ENCODE measurements around the gene PTGER2.

The PTGER2 gene

GRCh38 chr14:52283099-52283498, 31.0 kb upstream of the PTGER2 start:
- no peak for DNase-seq (ENCODE audit: low spot score)
- TF ChIP-seq CTCF (IDR thresholded peaks at IDR 0.05; ENCODE audit: extremely low read depth, missing control alignments), result no peak

- DNase-seq (ENCODE audit: low spot score), result no peak
- no peak for TF ChIP-seq CTCF (IDR thresholded peaks at IDR 0.05; ENCODE audit: extremely low read depth, missing control alignments)
Observed at GRCh38 chr14:52286661-52287649, 27.2 kb upstream of the PTGER2 start.

GRCh38 chr14:52296378-52296777, 17.7 kb upstream of the PTGER2 start:
- no peak for DNase-seq (ENCODE audit: low spot score)
- no peak for TF ChIP-seq CTCF (IDR thresholded peaks at IDR 0.05; ENCODE audit: extremely low read depth, missing control alignments)

- no peak for DNase-seq (ENCODE audit: low spot score)
- TF ChIP-seq CTCF (IDR thresholded peaks at IDR 0.05; ENCODE audit: extremely low read depth, missing control alignments), result no peak
Observed at GRCh38 chr14:52298795-52299194, 15.3 kb upstream of the PTGER2 start.

- peak; percentile 61 for DNase-seq (ENCODE audit: low spot score)
- peak; percentile 49 for TF ChIP-seq CTCF (IDR thresholded peaks at IDR 0.05; ENCODE audit: extremely low read depth, missing control alignments)
Observed at GRCh38 chr14:52299692-52300278, 14.3 kb upstream of the PTGER2 start.

- no peak for TF ChIP-seq CTCF (IDR thresholded peaks at IDR 0.05; ENCODE audit: extremely low read depth, missing control alignments)
- DNase-seq (ENCODE audit: low spot score), result no peak
Observed at GRCh38 chr14:52303236-52303635, 10.9 kb upstream of the PTGER2 start.

GRCh38 chr14:52304248-52304904, 9.7 kb upstream of the PTGER2 start:
- DNase-seq (ENCODE audit: low spot score), result no peak
- TF ChIP-seq CTCF (IDR thresholded peaks at IDR 0.05; ENCODE audit: extremely low read depth, missing control alignments), result no peak
